NOMO-1 (cell line): ENCODE data around the gene SCARB1.
A peak's percentile ranks its signal among the peaks of the same experiment; 100 is the strongest.

Source experiments
- DNase-seq, 2 experiments: peaks; one replicate each; lab custom pipeline; 2025; ENCODE audit not compliant: unreplicated experiment in 2 of 2; lab: John Stamatoyannopoulos, UW

The SCARB1 gene

DNA sequence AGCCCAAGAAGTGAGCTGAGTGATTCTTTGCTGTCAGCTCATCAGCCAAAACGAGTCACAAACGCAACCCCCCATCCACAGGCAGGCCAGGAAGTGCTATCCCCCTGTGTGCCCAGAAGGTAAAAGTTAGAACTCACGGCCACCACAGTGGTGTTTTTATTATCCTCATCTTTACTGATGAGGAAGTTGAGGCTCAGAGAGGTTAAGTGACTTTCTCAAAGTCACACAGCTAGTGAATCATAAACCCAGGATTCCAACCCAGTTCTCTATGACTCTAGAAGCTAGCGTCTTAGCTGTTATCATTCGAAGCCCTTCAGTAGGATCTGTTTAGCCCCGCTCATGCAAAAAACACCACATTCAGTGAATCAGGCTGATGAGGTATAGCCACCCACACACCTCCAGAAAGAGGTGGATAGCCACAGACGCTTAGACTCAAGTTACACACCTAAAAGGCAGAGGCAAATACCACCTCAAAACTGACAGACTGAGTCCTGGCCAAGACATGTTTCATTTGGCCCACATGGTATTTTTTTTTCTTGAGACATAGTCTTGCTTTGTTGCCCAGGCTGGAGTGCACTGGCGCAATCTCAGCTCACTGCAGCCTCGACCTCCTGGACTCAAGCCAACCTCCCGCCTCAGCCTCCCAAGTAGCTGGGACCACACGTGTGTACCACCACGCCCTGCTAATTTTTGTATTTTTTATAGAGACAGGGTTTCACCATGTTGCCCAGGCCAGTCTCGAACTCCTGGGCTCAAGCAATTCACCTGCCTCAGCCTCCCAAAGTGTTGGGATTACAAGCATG is 100.7 kb downstream of the SCARB1 start:
- no peak for DNase-seq

DNA sequence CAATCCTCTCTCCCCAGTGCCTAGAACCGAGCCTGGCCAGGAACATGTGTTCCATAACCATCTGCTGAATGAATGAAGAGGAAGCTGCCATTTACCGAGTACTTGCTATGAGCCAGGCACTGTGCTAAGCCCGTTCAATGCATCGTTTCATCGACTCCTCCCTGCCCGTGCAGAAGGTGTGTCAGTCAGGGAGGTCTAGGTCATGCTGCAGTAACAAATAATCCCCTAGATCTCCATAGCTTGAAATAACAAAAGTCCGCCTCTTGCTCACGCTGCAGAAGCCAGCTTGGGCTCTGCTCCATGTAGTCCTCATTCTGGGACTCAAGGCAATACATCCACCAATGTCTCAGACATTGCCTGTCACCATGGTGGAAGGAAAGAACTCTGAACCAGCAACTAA is 101.3 kb downstream of the SCARB1 start:
- no peak for DNase-seq

DNA sequence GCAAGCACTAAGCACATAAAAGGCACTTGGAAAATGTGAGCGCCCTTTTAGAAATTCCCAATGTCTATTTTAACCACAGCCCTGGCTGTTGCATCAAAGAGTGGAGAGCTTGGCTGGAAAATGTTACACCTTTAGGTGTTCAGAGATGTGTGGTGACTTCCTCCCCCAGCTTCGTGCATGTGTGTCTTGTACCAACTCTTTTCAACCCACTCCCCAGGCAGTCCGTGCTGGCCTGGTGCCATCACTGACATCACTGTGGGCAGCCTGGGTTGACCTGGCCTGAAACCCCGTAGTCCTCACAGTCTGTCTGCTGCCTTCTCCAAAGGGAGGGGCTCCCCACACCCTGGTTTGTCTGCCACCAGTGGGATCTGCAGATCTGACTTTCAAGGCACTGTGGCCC is 101.8 kb downstream of the SCARB1 start:
- DNase-seq = no peak

GRCh38 chr12:124761056-124761455 is 102.6 kb downstream of the SCARB1 start:
- DNase-seq = no peak

- DNase-seq = no peak
Measured at GRCh38 chr12:124760560-124760959, 103.1 kb downstream of the SCARB1 start.

GRCh38 chr12:124759841-124760503 is 103.7 kb downstream of the SCARB1 start:
- DNase-seq = peak in 1 of 2 experiments; percentile 19

- no peak for DNase-seq
Measured at GRCh38 chr12:124758266-124759220, 105.1 kb downstream of the SCARB1 start.

DNA sequence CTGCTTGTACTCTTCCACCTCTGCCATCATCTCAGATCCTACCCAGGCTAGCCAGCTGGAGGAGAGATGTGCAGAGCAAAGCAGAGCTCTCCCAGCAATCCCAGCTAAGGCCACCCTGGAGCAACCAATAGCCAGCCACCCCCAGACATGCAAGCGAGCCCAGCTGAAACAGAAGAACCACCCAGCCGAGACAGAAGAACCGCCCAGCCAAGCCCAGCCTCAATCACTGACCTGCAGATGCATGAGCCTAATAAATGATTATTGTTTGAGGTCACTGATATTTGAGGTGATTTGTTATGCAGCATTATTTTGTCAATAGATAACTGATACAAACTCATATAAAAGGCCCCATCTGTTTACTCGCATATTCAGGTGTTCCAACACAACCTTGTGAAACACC is 106.3 kb downstream of the SCARB1 start:
- no peak for DNase-seq

GRCh38 chr12:124756760-124757159 is 106.9 kb downstream of the SCARB1 start:
- peak; percentile 79 to 95 for DNase-seq

DNA sequence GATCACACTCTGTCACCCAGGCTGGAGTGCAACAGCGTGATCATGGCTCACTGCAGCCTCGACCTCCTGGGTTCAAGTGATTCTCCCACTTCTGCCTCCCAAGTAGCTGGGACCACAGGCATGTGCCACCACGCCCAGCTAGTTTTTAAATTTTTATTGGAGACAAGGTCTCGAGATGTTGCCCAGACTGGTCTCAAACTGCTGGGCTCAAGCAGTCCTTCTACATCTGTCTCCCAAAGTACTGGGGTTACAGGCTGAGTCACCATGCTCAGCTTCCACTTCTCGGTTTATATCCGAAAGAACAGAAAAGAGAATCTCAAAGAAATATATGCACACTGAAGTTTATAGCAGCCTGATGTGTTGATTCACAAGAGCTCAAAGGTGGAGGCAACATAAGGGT is 107.5 kb downstream of the SCARB1 start:
- peak in 1 of 2 experiments; percentile 52 for DNase-seq

- DNase-seq = no peak
Measured at GRCh38 chr12:124755801-124756148, 107.9 kb downstream of the SCARB1 start.

DNA sequence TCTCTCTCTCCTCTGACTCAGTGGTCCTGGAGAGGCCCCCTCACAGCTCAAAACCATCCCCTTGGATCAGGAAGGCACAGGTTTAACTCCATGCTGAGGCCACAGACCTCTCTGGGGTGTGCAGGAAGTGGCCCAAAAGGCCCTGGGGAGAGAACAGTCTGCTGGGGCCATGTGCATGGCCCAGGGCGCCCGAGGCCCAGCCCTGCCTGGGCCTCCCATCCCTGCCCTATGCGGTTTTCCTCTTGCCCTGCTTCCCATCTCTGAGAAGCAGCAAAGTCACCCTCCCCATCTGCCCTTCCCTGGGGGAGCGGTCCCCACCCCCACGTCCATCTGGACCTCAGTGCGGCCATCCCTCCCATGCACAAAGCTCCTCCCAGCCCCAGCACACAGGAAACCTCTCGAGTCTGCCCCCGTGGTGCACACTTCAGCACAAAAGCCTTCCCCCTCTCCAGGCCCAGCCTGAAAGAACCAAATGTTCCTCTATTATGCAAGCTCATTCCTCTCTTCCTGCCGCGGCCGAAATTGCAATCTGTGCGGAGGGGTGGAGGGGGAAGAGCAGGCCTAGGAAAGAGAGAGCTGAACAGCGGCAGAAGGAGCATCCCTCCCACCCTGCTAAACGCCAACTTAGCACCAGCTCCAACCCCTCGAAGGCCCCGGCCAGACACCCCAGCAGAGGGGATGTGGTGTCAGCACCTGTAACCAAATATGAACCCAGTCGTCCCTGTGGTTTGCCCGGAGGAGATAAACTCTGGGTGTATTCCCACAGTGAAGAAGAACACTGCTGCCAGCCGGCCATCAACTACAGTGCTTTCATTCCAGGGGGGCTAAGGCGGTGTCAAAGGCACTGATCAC is 108.5 kb downstream of the SCARB1 start:
- peak; percentile 73 to 91 for DNase-seq

- DNase-seq = no peak
Measured at GRCh38 chr12:124754491-124754890, 109.2 kb downstream of the SCARB1 start.

DNA sequence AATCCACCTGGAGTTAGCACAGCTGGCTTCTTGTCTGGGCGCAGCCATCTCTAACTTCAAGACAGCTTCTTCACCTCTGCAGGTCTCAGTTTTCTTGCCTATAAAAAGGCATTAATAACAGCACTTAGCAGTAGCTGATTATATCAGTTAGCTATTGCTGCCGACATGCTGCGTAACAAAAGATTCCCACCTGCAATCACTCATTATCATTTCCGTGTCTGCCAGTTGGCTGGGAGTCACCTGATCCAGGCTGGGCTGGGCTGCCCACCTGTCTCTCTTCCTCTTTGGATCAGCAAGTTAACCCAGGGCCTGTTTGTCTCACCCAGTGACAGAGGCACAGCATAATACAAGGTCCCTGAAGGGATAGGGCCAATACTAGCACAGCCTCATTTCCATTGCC is 109.7 kb downstream of the SCARB1 start:
- no peak for DNase-seq

- no peak for DNase-seq
Measured at GRCh38 chr12:124753228-124753591, 110.5 kb downstream of the SCARB1 start.

DNA sequence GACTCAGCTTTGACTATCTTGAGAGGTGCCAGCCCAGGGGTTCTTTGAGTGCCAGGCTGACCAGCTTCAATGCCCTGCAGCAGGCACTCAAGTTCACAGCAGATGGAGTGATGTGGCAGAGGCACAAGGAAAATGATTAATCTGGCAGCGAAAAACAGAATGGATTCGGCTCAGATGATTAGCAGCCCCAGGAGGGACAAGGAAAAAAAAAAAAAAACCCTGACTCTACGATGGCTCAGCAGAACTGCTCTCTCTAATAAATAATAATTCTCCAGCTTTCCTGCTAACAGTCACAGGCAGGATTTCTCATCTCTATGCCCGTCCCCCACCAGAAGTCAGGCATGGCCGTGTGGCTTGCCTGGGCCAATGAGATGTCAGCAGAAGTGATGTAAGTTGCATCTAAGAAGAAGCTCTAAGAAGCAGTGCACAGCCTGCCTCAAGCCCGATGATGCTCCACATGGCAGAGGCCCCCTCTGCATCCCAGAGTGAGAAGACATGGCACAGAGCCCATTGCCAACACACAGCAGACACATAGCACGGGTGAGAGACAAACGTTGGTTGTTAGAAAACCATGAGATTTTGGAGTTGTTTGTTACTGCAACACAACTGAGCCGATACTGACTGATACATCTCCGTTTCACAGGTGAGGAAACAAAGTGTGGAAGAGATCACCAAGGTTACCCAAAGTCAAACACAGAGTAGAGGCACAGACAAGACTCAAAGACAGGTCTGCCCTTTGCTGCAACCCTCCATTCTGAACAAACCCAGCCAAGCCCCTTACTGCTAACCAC is 111.0 kb downstream of the SCARB1 start:
- no peak for DNase-seq

- DNase-seq = no peak
Measured at GRCh38 chr12:124751654-124752355, 111.9 kb downstream of the SCARB1 start.

DNA sequence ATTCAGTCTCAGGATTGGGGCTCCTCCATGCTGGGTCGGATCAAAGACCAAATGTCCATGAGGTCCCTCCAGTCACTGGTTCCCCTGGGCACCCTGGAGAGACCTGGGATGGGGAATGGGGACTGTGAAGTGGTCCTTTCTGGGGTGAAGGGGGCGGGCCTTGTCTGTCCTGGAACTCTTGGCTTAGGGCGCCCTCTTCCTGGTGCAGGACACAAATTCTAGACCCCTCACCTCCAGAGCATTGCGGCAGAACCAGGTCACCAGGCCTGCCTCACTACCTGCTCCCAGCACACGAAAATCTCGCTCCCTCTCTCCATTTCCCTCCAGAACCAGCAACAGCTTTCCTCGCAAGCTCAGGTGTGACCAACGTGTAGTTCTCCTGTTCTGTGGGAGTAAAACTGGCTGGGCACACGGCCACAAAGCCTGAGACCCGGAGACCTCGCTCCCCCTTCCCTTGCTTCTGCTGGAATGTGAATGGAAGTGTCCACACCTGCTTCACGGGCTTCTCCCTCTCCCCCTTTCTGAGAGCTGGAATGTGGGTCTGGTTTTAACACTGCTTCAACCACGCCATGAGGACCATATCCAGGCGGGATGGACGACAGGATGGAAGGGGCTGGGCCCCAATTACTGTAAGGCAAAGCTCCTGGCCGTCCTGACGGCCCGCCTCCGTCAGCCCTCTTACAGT is 112.7 kb downstream of the SCARB1 start:
- DNase-seq = no peak
